Thoracic aorta (tissue), 2 donors: Measurements from ENCODE around the gene ZFYVE1. TPM values are rescaled to one million over a fixed set of nuclear protein-coding genes. Genes with fewer than 3 reads are reported as not detected.

ENCODE experiments used
- ATAC-seq: fragments of 150-250 bp; one replicate; pipeline ENCODE4 v1.8.0; 2017; ENCODE audit warnings: low read depth; ENCODE audit not compliant: insufficient number of reproducible peaks, low FRiP score
- DNase-seq: peaks from one replicate; pipeline ENCODE4 v3.0.0-alpha.2; 2020; ENCODE audit warnings: low spot score
- H3K27ac ChIP-seq, 2 donors: fragments of 200-600 bp; sonication (generic); 1 replicate in 1 of 2; 2 replicates in 1 of 2; pipeline ENCODE4 v1.5.1; 2016; ENCODE audit warnings: mild to moderate bottlenecking in 2 of 2, moderate library complexity in 2 of 2
- H3K27me3 ChIP-seq: fragments of 200-600 bp; sonication (generic); replicated peaks from 2 replicates; pipeline ENCODE4 v1.6.0; 2016; ENCODE audit warnings: mild to moderate bottlenecking; ENCODE audit not compliant: insufficient read depth
- H3K36me3 ChIP-seq: fragments of 200-600 bp; sonication (generic); one replicate; pipeline ENCODE4 v1.5.1; 2016
- H3K4me1 ChIP-seq, 2 donors: fragments of 200-600 bp; sonication (generic); 1 replicate in 1 of 2; 2 replicates in 1 of 2; pipeline versions ENCODE4 v1.5.1 to v1.6.0; 2016; ENCODE audit warnings: low read depth in 2 of 2, mild to moderate bottlenecking in 1 of 2; ENCODE audit not compliant: control insufficient read depth in 1 of 2
- H3K4me3 ChIP-seq: fragments of 200-600 bp; sonication (generic); 2 replicates; pipeline ENCODE4 v1.5.1; 2016; ENCODE audit warnings: mild to moderate bottlenecking
- H3K9me3 ChIP-seq: fragments of 200-600 bp; sonication (generic); 2 replicates; pipeline ENCODE4 v1.5.1; 2016
- CTCF ChIP-seq: fragments of 200-600 bp; sonication (generic); IDR thresholded peaks from one replicate; pipeline ENCODE4 v1.5.1; 2019; ENCODE audit warnings: antibody characterized with exemption
- total RNA-seq, 2 donors: library from RNA; depleted of rRNA; stranded (reverse); fragments of >200 nt; gene quantifications; one replicate each; pipeline versions ENCODE4 v1.1.0 to v1.2.3, GENCODE V29; 2016

The ZFYVE1 gene
- total RNA-seq, 2 donors from 2014 or later, result 21.5 to 31.6 TPM

GRCh38 chr14:72986857-72987256 lies 40.0 kb downstream of the ZFYVE1 start:
- no peak overlapping the region for H3K4me3 ChIP-seq
- no peak for DNase-seq
- no peaks in the 10 kb centered on the region for H3K4me1 ChIP-seq
- H3K9me3 ChIP-seq, result no peaks in the 10 kb centered on the region
- peaks cover 31% of the 10 kb centered on the region for H3K36me3 ChIP-seq
- ATAC-seq, result no peak
- H3K27me3 ChIP-seq, result no peaks in the 10 kb centered on the region
- no peak overlapping the region for H3K27ac ChIP-seq
- no peak for TF ChIP-seq CTCF

GRCh38 chr14:72986214-72986613 lies 40.7 kb downstream of the ZFYVE1 start:
- no peak for DNase-seq
- no peaks in the 10 kb centered on the region for H3K9me3 ChIP-seq
- ATAC-seq, result no peak
- no peak for TF ChIP-seq CTCF
- peaks cover 31% of the 10 kb centered on the region for H3K36me3 ChIP-seq
- no peaks in the 10 kb centered on the region for H3K27me3 ChIP-seq
- no peaks in the 10 kb centered on the region for H3K4me1 ChIP-seq
- H3K27ac ChIP-seq, result no peak overlapping the region
- H3K4me3 ChIP-seq, result no peak overlapping the region

- Histone ChIP-seq H3K9me3 (no peaks in the 10 kb centered on the region), H3K27me3 (no peaks in the 10 kb centered on the region), H3K4me3 (no peak overlapping the region), H3K27ac (no peak overlapping the region), H3K4me1 (no peaks in the 10 kb centered on the region), H3K36me3 (peaks cover 35% of the 10 kb centered on the region)
- no peak for DNase-seq
- no peak for ATAC-seq
- no peak for TF ChIP-seq CTCF
These were observed 44.7 kb downstream of the ZFYVE1 start for GRCh38 chr14:72982146-72982708.

GRCh38 chr14:72980863-72981262 lies 46.0 kb downstream of the ZFYVE1 start:
- no peak overlapping the region for H3K27ac ChIP-seq
- H3K9me3 ChIP-seq, result no peaks in the 10 kb centered on the region
- TF ChIP-seq CTCF, result no peak
- DNase-seq (no peak), ATAC-seq (no peak)
- no peaks in the 10 kb centered on the region for H3K4me1 ChIP-seq
- H3K4me3 ChIP-seq, result no peak overlapping the region
- no peaks in the 10 kb centered on the region for H3K27me3 ChIP-seq
- peaks cover 31% of the 10 kb centered on the region for H3K36me3 ChIP-seq

GRCh38 chr14:72978856-72979255 lies 48.0 kb downstream of the ZFYVE1 start:
- no peak overlapping the region for H3K27ac ChIP-seq
- H3K27me3 ChIP-seq, result no peaks in the 10 kb centered on the region
- H3K4me1 ChIP-seq, result no peaks in the 10 kb centered on the region
- DNase-seq (no peak), ATAC-seq (no peak)
- peaks cover 43% of the 10 kb centered on the region for H3K36me3 ChIP-seq
- no peak for TF ChIP-seq CTCF
- no peaks in the 10 kb centered on the region for H3K9me3 ChIP-seq
- H3K4me3 ChIP-seq, result no peak overlapping the region
